Liver (tissue), 9 donors: Measurements from ENCODE around the gene GMDS. TPM values are rescaled to one million over a fixed set of nuclear protein-coding genes. Genes with fewer than 3 reads are reported as not detected.

Source experiments
- DNase-seq: peaks from one replicate; pipeline ENCODE4 v3.0.0-alpha.2; 2017; ENCODE audit warnings: low spot score
- H3K27ac ChIP-seq, 2 donors: one replicate each; pipeline ENCODE4 v1.7.0; 2013; ENCODE audit warnings: inconsistent platforms in 2 of 2, low read length in 2 of 2, control low read depth in 1 of 2, low read depth in 1 of 2, mild to moderate bottlenecking in 1 of 2
- H3K27me3 ChIP-seq, 4 donors: one replicate each; pipeline versions ENCODE4 v1.6.1 to v1.7.0; 2013; ENCODE audit warnings: low read length in 3 of 4, inconsistent platforms in 1 of 4, mild to moderate bottlenecking in 1 of 4, moderate library complexity in 1 of 4; ENCODE audit not compliant: control insufficient read depth in 4 of 4, insufficient read depth in 4 of 4
- H3K36me3 ChIP-seq, 4 donors: one replicate each; pipeline versions ENCODE4 v1.6.1 to v1.7.0; 2013; ENCODE audit warnings: low read length in 3 of 4, mild to moderate bottlenecking in 3 of 4, low read depth in 1 of 4, moderate library complexity in 1 of 4; ENCODE audit not compliant: control insufficient read depth in 4 of 4, insufficient read depth in 3 of 4
- H3K4me1 ChIP-seq, 4 donors: one replicate each; pipeline versions ENCODE4 v1.6.1 to v1.7.0; 2013; ENCODE audit warnings: low read length in 3 of 4, mild to moderate bottlenecking in 3 of 4, moderate library complexity in 1 of 4; ENCODE audit not compliant: control insufficient read depth in 4 of 4, insufficient read depth in 4 of 4
- H3K4me3 ChIP-seq, 3 donors: one replicate each; pipeline versions ENCODE4 v1.6.1 to v1.7.0; 2013; ENCODE audit warnings: low read length in 3 of 3, control low read depth in 1 of 3, low read depth in 1 of 3, mild to moderate bottlenecking in 1 of 3
- H3K9ac ChIP-seq, 2 donors: one replicate each; pipeline ENCODE4 v1.7.0; 2013; ENCODE audit warnings: low read length in 2 of 2, mild to moderate bottlenecking in 2 of 2, moderate library complexity in 2 of 2, control low read depth in 1 of 2, low read depth in 1 of 2
- H3K9me3 ChIP-seq, 4 donors: one replicate each; pipeline versions ENCODE4 v1.6.1 to v1.7.0; 2013; ENCODE audit warnings: low read length in 3 of 4; ENCODE audit not compliant: control insufficient read depth in 4 of 4
- ATF3 ChIP-seq: IDR thresholded peaks from 2 replicates; pipeline ENCODE4 v1.6.1; 2016; ENCODE audit warnings: antibody characterized with exemption
- CTCF ChIP-seq: fragments of 150-350 bp; IDR thresholded peaks from 2 replicates; pipeline ENCODE4 v1.5.1; 2017; ENCODE audit warnings: improper control_type of control experiment, low read depth, low read length; ENCODE audit not compliant: missing input control
- EGR1 ChIP-seq, 2 donors: IDR thresholded peaks; 2 replicates each; pipeline ENCODE4 v1.6.1; 2016 to 2018; ENCODE audit warnings: antibody characterized with exemption in 2 of 2, low read depth in 2 of 2
- FOXA2 ChIP-seq: IDR thresholded peaks from 2 replicates; pipeline ENCODE4 v1.6.1; 2016; ENCODE audit warnings: antibody characterized with exemption
- GABPA ChIP-seq, 2 donors: IDR thresholded peaks in 1 of 2; conservative IDR thresholded peaks in 1 of 2; 2 replicates each; pipeline ENCODE4 v1.6.1; 2016; ENCODE audit warnings: antibody characterized with exemption in 2 of 2, mild to moderate bottlenecking in 1 of 2, moderate library complexity in 1 of 2
- HNF4A ChIP-seq, 2 donors: conservative IDR thresholded peaks; 2 replicates each; pipeline ENCODE4 v1.6.1; 2016; ENCODE audit warnings: antibody characterized with exemption in 2 of 2, mild to moderate bottlenecking in 2 of 2
- JUND ChIP-seq, 2 donors: IDR thresholded peaks; 2 replicates each; pipeline ENCODE4 v1.6.1; 2016; ENCODE audit warnings: antibody characterized with exemption in 2 of 2
- NR2F2 ChIP-seq: IDR thresholded peaks from 2 replicates; pipeline ENCODE4 v1.6.1; 2016; ENCODE audit warnings: antibody characterized with exemption
- RAD21 ChIP-seq, 2 donors: IDR thresholded peaks; 2 replicates each; pipeline ENCODE4 v1.6.1; 2016; ENCODE audit warnings: antibody characterized with exemption in 2 of 2, mild to moderate bottlenecking in 2 of 2
- RXRA ChIP-seq, 2 donors: IDR thresholded peaks; 2 replicates each; pipeline ENCODE4 v1.6.1; 2017 to 2018; ENCODE audit warnings: antibody characterized with exemption in 2 of 2, mild to moderate bottlenecking in 1 of 2
- SP1 ChIP-seq: IDR thresholded peaks from 2 replicates; pipeline ENCODE4 v1.6.1; 2018; ENCODE audit warnings: antibody characterized with exemption, mild to moderate bottlenecking
- TAF1 ChIP-seq: conservative IDR thresholded peaks from 2 replicates; pipeline ENCODE4 v1.6.1; 2016; ENCODE audit warnings: antibody characterized with exemption, mild to moderate bottlenecking
- WGBS: extraction: QIAGEN DNeasy Blood & Tissue Kit; methylation state at CpG from one replicate; pipeline ENCODE4 v1.1.7; 2013; 5-methylcytosine and 5-hydroxymethylcytosine counted together
- polyA plus RNA-seq, 2 donors: library from polyadenylated mRNA; stranded (reverse) in 1 of 2; unstranded in 1 of 2; fragments of 200-250 nt in 1 of 2; fragments of >200 nt in 1 of 2; fragmentation: Nextera tagmentation in 1 of 2; extraction: Ambion mirVana in 1 of 2; gene quantifications; one replicate each; pipeline versions ENCODE4 v1.2.1 to v1.2.3, GENCODE V29; 2013 to 2015
- total RNA-seq, 2 donors: library from RNA; depleted of rRNA; stranded (reverse); fragments of >200 nt; gene quantifications; one replicate each; pipeline ENCODE4 v1.2.3, GENCODE V29; 2014
- TF ChIP-seq, protein P1 (sequence below): IDR thresholded peaks from 2 replicates; pipeline ENCODE4 v1.6.1; 2016; ENCODE audit warnings: antibody characterized with exemption, mild to moderate bottlenecking
- TF ChIP-seq, protein P2 (sequence below): IDR thresholded peaks from 2 replicates; pipeline ENCODE4 v1.6.1; 2016; ENCODE audit warnings: antibody characterized with exemption
- TF ChIP-seq, protein P3 (sequence below): IDR thresholded peaks from 2 replicates; pipeline ENCODE4 v1.6.1; 2016; ENCODE audit warnings: antibody characterized with exemption
- donor health status: healthy.
- donor health status: healthy.
- donor health status: healthy.
- donor health status: healthy.
- donor health status: healthy.

The GMDS gene
- total and polyA plus RNA-seq, 4 donors: 3.5 to 15.6 (median 13.0) TPM

DNA sequence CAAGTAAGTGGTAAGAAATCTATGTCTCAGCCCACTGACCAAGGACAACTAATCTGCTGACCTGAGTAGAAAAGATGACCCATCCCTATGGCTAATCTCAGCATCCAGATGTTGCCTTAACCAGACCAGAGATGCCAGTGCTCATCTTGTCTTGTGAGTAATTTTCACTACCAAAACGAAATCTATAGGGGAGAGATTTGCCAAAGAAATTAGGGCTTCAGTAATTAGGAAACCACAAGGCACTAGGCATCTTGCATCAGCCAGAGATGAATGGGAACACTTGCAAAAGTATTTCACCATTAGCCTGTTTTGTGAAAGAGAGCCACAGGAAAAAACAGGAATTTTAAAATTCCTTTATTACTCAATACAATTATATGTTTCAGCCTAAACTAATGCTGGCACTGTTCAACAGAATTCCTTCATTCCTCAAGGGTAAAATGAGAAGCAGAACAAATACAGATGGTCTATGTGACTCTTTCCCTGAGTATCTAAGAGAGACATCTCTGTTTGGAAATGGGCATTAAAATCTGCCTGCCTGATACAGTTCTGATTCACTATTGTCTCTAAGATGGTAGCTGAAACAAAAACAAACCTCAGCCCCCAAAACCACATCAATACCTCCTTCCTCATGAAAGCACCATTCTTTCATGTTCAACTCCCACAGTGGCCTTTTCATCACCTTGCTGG, 87.8 kb downstream of the GMDS start:
- Histone ChIP-seq H3K27ac (no peak overlapping the region), H3K4me3 (no peak overlapping the region), H3K9me3 (no peaks in the 10 kb centered on the region), H3K27me3 (no peaks in the 10 kb centered on the region), H3K36me3 (no peaks in the 10 kb centered on the region), H3K4me1 (no peaks in the 10 kb centered on the region), H3K9ac (no peak overlapping the region)
- TF ChIP-seq GABPA (IDR thresholded peaks at IDR 0.05 in 1 of 2, conservative IDR thresholded peaks at IDR 0.05 in 1 of 2) (no peak), FOXA2 (no peak), ATF3 (no peak), HNF4A (conservative IDR thresholded peaks at IDR 0.05) (no peak), TAF1 (no peak), EGR1 (IDR thresholded peaks at IDR 0.05; ENCODE audit: low read depth in 2 of 2) (no peak), CTCF (no peak), SP1 (no peak), RXRA (IDR thresholded peaks at IDR 0.05) (no peak), RAD21 (IDR thresholded peaks at IDR 0.05) (no peak)
- TF ChIP-seq, protein P1, sequence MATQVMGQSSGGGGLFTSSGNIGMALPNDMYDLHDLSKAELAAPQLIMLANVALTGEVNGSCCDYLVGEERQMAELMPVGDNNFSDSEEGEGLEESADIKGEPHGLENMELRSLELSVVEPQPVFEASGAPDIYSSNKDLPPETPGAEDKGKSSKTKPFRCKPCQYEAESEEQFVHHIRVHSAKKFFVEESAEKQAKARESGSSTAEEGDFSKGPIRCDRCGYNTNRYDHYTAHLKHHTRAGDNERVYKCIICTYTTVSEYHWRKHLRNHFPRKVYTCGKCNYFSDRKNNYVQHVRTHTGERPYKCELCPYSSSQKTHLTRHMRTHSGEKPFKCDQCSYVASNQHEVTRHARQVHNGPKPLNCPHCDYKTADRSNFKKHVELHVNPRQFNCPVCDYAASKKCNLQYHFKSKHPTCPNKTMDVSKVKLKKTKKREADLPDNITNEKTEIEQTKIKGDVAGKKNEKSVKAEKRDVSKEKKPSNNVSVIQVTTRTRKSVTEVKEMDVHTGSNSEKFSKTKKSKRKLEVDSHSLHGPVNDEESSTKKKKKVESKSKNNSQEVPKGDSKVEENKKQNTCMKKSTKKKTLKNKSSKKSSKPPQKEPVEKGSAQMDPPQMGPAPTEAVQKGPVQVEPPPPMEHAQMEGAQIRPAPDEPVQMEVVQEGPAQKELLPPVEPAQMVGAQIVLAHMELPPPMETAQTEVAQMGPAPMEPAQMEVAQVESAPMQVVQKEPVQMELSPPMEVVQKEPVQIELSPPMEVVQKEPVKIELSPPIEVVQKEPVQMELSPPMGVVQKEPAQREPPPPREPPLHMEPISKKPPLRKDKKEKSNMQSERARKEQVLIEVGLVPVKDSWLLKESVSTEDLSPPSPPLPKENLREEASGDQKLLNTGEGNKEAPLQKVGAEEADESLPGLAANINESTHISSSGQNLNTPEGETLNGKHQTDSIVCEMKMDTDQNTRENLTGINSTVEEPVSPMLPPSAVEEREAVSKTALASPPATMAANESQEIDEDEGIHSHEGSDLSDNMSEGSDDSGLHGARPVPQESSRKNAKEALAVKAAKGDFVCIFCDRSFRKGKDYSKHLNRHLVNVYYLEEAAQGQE: no peak
- TF ChIP-seq, protein P2, sequence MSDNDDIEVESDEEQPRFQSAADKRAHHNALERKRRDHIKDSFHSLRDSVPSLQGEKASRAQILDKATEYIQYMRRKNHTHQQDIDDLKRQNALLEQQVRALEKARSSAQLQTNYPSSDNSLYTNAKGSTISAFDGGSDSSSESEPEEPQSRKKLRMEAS: no peak
- TF ChIP-seq, protein P3, sequence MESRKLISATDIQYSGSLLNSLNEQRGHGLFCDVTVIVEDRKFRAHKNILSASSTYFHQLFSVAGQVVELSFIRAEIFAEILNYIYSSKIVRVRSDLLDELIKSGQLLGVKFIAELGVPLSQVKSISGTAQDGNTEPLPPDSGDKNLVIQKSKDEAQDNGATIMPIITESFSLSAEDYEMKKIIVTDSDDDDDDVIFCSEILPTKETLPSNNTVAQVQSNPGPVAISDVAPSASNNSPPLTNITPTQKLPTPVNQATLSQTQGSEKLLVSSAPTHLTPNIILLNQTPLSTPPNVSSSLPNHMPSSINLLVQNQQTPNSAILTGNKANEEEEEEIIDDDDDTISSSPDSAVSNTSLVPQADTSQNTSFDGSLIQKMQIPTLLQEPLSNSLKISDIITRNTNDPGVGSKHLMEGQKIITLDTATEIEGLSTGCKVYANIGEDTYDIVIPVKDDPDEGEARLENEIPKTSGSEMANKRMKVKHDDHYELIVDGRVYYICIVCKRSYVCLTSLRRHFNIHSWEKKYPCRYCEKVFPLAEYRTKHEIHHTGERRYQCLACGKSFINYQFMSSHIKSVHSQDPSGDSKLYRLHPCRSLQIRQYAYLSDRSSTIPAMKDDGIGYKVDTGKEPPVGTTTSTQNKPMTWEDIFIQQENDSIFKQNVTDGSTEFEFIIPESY: no peak
- 63% methylated on average over 1 of the region's 1 CpG for whole genome bisulfite sequencing
- DNase-seq: no peak

GRCh38 chr6:2155206-2155605, 90.2 kb downstream of the GMDS start:
- no peaks in the 10 kb centered on the region for H3K4me1 ChIP-seq
- no peaks in the 10 kb centered on the region for H3K9me3 ChIP-seq
- H3K27me3 ChIP-seq: no peaks in the 10 kb centered on the region
- H3K27ac ChIP-seq: no peak overlapping the region
- WGBS: 68% methylated on average over 1 of the region's 1 CpG
- H3K9ac ChIP-seq: no peak overlapping the region
- no peak for DNase-seq
- no peak overlapping the region for H3K4me3 ChIP-seq
- H3K36me3 ChIP-seq: no peaks in the 10 kb centered on the region
- TF ChIP-seq GABPA (IDR thresholded peaks at IDR 0.05 in 1 of 2, conservative IDR thresholded peaks at IDR 0.05 in 1 of 2): no peak
- TF ChIP-seq, protein P2: no peak
- no peak for TF ChIP-seq NR2F2
- no peak for TF ChIP-seq ATF3
- TF ChIP-seq, protein P1: no peak
- TF ChIP-seq FOXA2: no peak
- TF ChIP-seq HNF4A (conservative IDR thresholded peaks at IDR 0.05): no peak
- TF ChIP-seq RXRA (IDR thresholded peaks at IDR 0.05): no peak
- no peak for TF ChIP-seq JUND (IDR thresholded peaks at IDR 0.05)
- no peak for TF ChIP-seq CTCF
